Renal pelvis (tissue), 12 donors: ENCODE data around the gene WFDC10A. TPM values are rescaled to one million over a fixed set of nuclear protein-coding genes. Genes with fewer than 3 reads are reported as not detected.
"Not testable (repeated sequence)": the region's sequence is repeated elsewhere in the genome, so short reads cannot be mapped to it uniquely, and the experiment has no call there.

Experiments used
- DNase-seq: peaks from one replicate; pipeline ENCODE4 v3.0.0-alpha.2; 2013
- long read RNA-seq, 16 experiments: transcript quantifications; one replicate each; lab custom pipeline, GENCODE V29; 2026
- polyA plus RNA-seq, 3 donors: library from polyadenylated mRNA; unstranded; fragments of 120-200 nt; gene quantifications; one replicate each; pipeline ENCODE4 v1.2.1, GENCODE V29; 2013; ENCODE audit not compliant: insufficient read length in 3 of 3

WFDC10A gene
- polyA plus RNA-seq: not detected
- long read RNA-seq, donor 1: 0 reads
- long read RNA-seq, donor 2: 0 reads
- long read RNA-seq, donor 3: 0 reads
- long read RNA-seq, donor 4: 0 reads
- long read RNA-seq, donor 5: 0 reads
- long read RNA-seq, donor 6: 0 reads
- long read RNA-seq, donor 7: 0 reads
- long read RNA-seq, donor 8: 0 reads
- long read RNA-seq, donor 9: 0 reads
- long read RNA-seq, donor 10: 0 reads
- long read RNA-seq, donor 11: 0 reads
- long read RNA-seq, donor 12: 0 reads
- long read RNA-seq, donor 13: 0 reads
- long read RNA-seq, donor 14: 0 reads
- long read RNA-seq, donor 15: 0 reads
- long read RNA-seq, donor 16: 0 reads

- no peak for DNase-seq
These were observed at the start of gene WFDC10A for GRCh38 chr20:45629496-45630100. Gene WFDC10A, plus strand, starts transcription at chr20:45629739. Its CDS starts 75 bp downstream, at chr20:45629814.

GRCh38 chr20:45581702-45582101, 47.8 kb upstream of the WFDC10A start:
- no peak for DNase-seq

GRCh38 chr20:45583502-45583901, 46.0 kb upstream of the WFDC10A start:
- DNase-seq: no peak

GRCh38 chr20:45584294-45584693, 45.2 kb upstream of the WFDC10A start:
- DNase-seq: not testable (repeated sequence)

- DNase-seq: not testable (repeated sequence)
These were observed 43.6 kb upstream of the WFDC10A start for GRCh38 chr20:45585986-45586385.

GRCh38 chr20:45588800-45589199, 40.7 kb upstream of the WFDC10A start:
- no peak for DNase-seq

- no peak for DNase-seq
These were observed 39.8 kb upstream of the WFDC10A start for GRCh38 chr20:45589725-45590124.

GRCh38 chr20:45592574-45593189, 36.9 kb upstream of the WFDC10A start:
- peak; percentile 20 for DNase-seq

GRCh38 chr20:45593498-45593897, 36.0 kb upstream of the WFDC10A start:
- no peak for DNase-seq

GRCh38 chr20:45595235-45595634, 34.3 kb upstream of the WFDC10A start:
- no peak for DNase-seq

- DNase-seq: no peak
These were observed 21.7 kb upstream of the WFDC10A start for GRCh38 chr20:45607810-45608209.

GRCh38 chr20:45611054-45611453, 18.5 kb upstream of the WFDC10A start:
- DNase-seq: peak; percentile 20

GRCh38 chr20:45612314-45612713, 17.2 kb upstream of the WFDC10A start:
- no peak for DNase-seq

- no peak for DNase-seq
These were observed 11.9 kb upstream of the WFDC10A start for GRCh38 chr20:45617591-45617990.

- no peak for DNase-seq
These were observed 7.9 kb upstream of the WFDC10A start for GRCh38 chr20:45621593-45621992.

GRCh38 chr20:45626540-45626939, 3.0 kb upstream of the WFDC10A start:
- no peak for DNase-seq

GRCh38 chr20:45630371-45630770, 832 bp downstream of the WFDC10A start:
- DNase-seq: no peak

GRCh38 chr20:45631184-45631583, 1.6 kb downstream of the WFDC10A start, which contains the start of gene WFDC9:
Gene WFDC9, minus strand, starts transcription at chr20:45631284. Its CDS starts 21,103 bp downstream, at chr20:45610181.
- no peak for DNase-seq

- DNase-seq: no peak
These were observed 7.0 kb downstream of the WFDC10A start for GRCh38 chr20:45636513-45636912.

- no peak for DNase-seq
These were observed 10.1 kb downstream of the WFDC10A start for GRCh38 chr20:45639687-45640086.

GRCh38 chr20:45641076-45641475, 11.5 kb downstream of the WFDC10A start:
- not testable (repeated sequence) for DNase-seq

GRCh38 chr20:45645869-45646268, 16.3 kb downstream of the WFDC10A start:
- DNase-seq: not testable (repeated sequence)

GRCh38 chr20:45646875-45647274, 17.3 kb downstream of the WFDC10A start:
- no peak for DNase-seq
